ENCODE measurements around the gene PLAAT4. TPM values are rescaled to one million over a fixed set of nuclear protein-coding genes. Genes with fewer than 3 reads are reported as not detected.

PLAAT4 gene
- total RNA-seq, 2 donors from 2014 or later: 11.3 to 18.2 TPM

DNA sequence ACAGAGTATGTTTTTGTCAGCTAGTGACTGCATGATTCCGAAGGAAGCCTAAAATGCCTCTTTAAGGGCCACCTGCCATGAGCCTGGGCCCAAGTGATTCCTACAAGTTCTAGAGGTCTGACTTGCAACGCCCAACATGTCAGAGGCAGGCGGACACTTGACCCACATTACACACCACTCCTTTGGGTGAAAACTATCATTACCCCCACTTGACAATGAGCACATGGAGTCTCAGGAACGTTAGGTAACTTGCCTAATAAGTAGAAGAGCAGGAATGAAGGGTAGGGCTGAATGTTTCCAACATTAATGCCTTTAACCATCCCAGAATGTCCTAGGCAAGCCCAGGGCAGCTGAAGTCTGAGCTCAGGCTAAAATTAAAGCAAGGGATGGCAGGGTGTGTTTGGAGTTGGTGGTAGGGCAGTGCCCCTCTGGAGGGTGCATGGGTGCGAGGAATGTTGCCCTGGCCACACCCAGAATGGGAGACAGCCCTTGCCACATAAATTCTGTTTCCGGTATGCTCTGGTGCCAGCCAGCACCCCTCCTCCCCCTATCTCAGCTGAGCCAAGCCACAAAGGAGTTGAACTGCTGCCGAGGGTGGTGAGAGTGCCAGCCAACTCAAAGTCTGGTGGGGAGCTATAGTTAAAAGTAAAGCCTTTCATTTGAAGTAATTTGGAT lies 24.0 kb downstream of the PLAAT4 start:
- H3K9me3 ChIP-seq: no peaks in the 10 kb centered on the region
- TF ChIP-seq, protein P1, sequence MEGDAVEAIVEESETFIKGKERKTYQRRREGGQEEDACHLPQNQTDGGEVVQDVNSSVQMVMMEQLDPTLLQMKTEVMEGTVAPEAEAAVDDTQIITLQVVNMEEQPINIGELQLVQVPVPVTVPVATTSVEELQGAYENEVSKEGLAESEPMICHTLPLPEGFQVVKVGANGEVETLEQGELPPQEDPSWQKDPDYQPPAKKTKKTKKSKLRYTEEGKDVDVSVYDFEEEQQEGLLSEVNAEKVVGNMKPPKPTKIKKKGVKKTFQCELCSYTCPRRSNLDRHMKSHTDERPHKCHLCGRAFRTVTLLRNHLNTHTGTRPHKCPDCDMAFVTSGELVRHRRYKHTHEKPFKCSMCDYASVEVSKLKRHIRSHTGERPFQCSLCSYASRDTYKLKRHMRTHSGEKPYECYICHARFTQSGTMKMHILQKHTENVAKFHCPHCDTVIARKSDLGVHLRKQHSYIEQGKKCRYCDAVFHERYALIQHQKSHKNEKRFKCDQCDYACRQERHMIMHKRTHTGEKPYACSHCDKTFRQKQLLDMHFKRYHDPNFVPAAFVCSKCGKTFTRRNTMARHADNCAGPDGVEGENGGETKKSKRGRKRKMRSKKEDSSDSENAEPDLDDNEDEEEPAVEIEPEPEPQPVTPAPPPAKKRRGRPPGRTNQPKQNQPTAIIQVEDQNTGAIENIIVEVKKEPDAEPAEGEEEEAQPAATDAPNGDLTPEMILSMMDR (IDR thresholded peaks at IDR 0.05): no peak
- peak overlapping the region in 1 of 2 donors; percentile 8 for H3K27ac ChIP-seq

DNA sequence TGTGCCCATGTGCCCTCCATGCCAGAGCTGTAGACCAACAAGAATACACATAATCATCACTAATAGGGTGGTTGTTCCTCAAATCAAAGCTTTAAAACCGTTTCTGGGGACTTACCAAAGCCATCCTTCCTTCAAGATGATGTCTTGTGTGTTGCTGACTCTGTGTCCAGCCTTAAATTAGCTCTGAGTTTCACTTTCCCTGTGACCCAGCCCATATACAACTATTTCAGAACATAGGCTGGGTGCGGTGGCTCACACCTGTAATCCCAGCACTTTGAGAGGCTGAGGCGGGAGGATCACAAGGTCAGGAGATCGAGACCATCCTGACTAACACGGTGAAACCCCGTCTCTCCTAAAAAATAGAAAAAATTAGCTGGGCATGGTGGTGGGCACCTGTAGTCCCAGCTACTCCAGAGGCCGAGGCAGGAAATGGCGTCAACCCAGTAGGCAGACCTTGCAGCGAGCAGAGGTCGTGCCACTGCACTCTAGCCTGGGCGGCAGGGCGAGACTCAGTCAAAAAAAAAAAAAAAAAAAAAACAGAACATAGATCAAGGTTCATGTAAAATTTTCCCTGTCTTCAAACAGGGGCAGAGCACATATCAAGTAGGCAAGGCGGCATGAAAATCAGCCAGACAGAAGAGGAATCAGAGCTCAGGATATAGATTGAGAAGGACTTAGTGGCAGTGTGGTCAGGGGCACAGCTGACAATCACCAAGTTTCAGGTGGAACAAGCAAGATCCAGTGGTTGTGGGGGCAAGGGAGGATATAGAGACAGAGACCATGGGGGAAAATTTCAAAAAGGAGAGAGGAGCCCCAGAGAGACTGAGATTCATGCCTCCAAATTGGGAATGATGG lies 26.8 kb downstream of the PLAAT4 start, which contains the start of gene PLAAT2:
PLAAT2 (minus strand) TSS at position 179 of the 855 bp plus-strand sequence; CDS start at position 124, 55 bp downstream.
- no peaks in the 10 kb centered on the region for H3K36me3 ChIP-seq
- H3K4me3 ChIP-seq: no peak within 1 kb of the TSS
- H3K9me3 ChIP-seq: no peaks in the 10 kb centered on the region
- no peaks in the 10 kb centered on the region for H3K27me3 ChIP-seq
- H3K27ac ChIP-seq: no peak within 1 kb of the TSS
- DNase-seq (ENCODE audit: low spot score): peak; percentile 2
- H3K4me1 ChIP-seq: peaks cover 0 to 23% of the 10 kb centered on the region in 2 donors
- TF ChIP-seq, protein P1 (IDR thresholded peaks at IDR 0.05): no peak

More for the DNA sequence above, 24.0 kb downstream of the PLAAT4 start:
- H3K4me1 ChIP-seq: peaks cover 0 to 5% of the 10 kb centered on the region in 2 donors
- H3K36me3 ChIP-seq: no peaks in the 10 kb centered on the region
- peak; percentile 50 for DNase-seq (ENCODE audit: low spot score)
- no peaks in the 10 kb centered on the region for H3K27me3 ChIP-seq
- H3K4me3 ChIP-seq: no peak overlapping the region

DNA sequence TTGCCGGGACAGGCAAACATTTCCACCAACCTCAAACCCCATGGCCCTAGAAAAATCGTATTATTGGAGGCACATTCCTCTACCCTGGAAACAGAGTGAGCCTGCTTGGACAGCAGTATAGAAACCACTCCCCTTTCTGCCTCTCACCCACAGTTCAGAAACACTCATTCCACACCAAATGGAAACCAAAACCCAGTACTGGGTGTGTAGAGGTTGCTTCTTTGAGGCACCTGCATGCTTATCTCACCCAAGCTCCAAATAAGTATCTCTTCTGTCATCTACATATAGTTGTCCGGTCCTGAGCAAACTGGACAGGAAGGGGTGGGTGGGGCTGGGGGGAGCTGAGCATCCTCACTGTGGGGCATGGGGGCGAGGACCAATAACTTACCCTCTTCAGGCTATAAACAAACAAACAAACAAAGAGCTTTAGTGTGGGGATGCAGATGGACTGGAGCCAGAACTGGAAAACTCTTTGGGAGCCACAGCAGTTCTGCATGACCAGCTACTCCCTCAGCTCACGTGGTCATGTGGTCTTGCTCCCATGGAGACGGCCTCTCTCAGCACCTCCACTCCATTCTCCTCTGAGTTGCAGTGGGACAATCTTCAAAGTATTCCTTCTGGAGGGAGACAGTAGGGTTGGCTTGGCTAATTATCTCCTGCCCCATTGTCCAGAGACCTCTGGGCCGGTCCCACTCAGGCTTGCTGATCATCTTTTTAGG lies 27.6 kb downstream of the PLAAT4 start:
- Histone ChIP-seq H3K4me1 (peaks cover 0 to 31% of the 10 kb centered on the region in 2 donors), H3K27ac (no peak overlapping the region), H3K9me3 (no peaks in the 10 kb centered on the region), H3K36me3 (no peaks in the 10 kb centered on the region), H3K4me3 (no peak overlapping the region), H3K27me3 (no peaks in the 10 kb centered on the region)
- TF ChIP-seq, protein P1 (IDR thresholded peaks at IDR 0.05): no peak
- DNase-seq (ENCODE audit: low spot score): no peak

DNA sequence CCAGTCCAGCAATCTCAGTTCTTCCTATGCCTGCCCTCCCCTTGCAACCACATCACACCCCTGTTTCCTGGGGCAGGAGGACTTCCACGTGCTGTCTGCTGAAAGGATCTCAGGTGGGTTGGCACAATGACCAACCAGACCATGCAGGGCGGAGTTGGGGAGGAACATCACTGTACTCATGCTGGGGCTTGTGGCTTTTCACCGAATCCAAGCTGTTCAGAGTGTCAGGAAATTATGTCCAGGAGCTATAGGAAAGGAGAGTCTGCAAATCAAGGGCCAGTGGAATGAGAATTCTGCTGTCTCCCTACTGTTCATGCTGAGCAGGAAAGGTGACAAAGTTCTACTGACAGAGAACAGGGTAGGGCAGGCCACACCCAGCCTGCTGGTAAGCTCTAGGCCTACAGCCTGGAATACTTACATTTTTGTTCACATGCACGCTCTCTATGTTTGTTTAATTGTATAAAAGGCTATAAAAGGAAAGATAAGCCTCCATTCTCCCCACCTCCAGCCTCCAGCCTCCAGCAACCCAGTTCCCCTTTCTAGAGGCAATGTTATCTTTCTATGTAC lies 28.3 kb downstream of the PLAAT4 start:
- no peaks in the 10 kb centered on the region for H3K36me3 ChIP-seq
- DNase-seq (ENCODE audit: low spot score): no peak
- TF ChIP-seq, protein P1 (IDR thresholded peaks at IDR 0.05): no peak
- H3K9me3 ChIP-seq: no peaks in the 10 kb centered on the region
- H3K27ac ChIP-seq: no peak overlapping the region
- H3K4me3 ChIP-seq: no peak overlapping the region
- peaks cover 0 to 31% of the 10 kb centered on the region in 2 donors for H3K4me1 ChIP-seq
- no peaks in the 10 kb centered on the region for H3K27me3 ChIP-seq

DNA sequence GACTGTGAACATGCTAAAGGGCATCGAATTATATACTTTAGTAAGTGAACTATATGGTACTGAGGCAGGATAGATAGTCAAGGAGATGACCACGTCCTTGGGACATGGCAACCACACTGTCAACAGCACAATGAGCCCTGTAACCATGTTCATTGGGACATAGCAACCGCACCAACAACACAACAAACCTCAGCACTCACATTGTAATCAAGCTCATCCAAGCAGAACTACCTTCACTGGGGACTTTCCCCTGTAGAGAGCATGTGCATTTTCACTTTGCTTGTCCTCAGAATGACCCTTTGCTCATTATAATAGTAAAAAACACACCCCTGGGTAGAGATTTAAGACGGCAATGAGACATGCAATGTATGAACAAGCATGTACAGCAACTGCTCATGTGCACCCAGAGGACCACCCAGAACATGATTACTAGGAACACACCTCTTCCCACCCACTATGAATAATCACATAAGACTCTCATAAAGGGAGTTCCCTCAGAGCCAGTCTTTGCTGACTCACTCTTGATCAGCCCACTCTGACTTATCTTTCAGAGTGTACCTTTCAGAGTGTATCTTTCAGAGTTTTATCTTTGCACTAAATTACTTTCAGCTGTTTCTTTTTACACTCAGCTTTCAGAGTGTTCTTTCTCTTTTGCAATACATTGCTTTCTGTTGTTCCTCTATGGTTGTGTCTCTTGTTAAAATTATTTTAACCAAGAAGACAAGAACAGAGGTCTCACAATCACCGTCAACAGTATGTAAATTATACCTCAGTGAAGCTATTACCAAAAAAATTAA lies 30.6 kb downstream of the PLAAT4 start:
- Histone ChIP-seq H3K36me3 (no peaks in the 10 kb centered on the region), H3K4me1 (peaks cover 0 to 25% of the 10 kb centered on the region in 2 donors), H3K9me3 (no peaks in the 10 kb centered on the region), H3K4me3 (no peak overlapping the region), H3K27ac (peak overlapping the region; percentile 43 to 68), H3K27me3 (no peaks in the 10 kb centered on the region)
- peak; percentile 60 for DNase-seq (ENCODE audit: low spot score)
- TF ChIP-seq, protein P1 (IDR thresholded peaks at IDR 0.05): no peak
